Spleen (tissue), 11 donors: ENCODE measurements around the gene ALOX5AP. TPM values are rescaled to one million over a fixed set of nuclear protein-coding genes. Genes with fewer than 3 reads are reported as not detected.

Experiments used
- DNase-seq: peaks from one replicate; pipeline ENCODE4 v3.0.0-alpha.2; 2020
- H3K27ac ChIP-seq, 8 donors: fragments of 200-600 bp; sonication (generic) in 7 of 8; 1 replicate in 4 of 8; 2 replicates in 4 of 8; pipeline versions ENCODE4 v1.5.0 to v1.8.0; 2016 to 2021; ENCODE audit warnings: inconsistent platforms in 4 of 8, mild to moderate bottlenecking in 4 of 8, moderate library complexity in 1 of 8
- H3K27me3 ChIP-seq, 7 donors: fragments of 200-600 bp; sonication (generic) in 6 of 7; replicated peaks in 1 of 7; 1 replicate in 4 of 7; 2 replicates in 3 of 7; pipeline versions ENCODE4 v1.5.0 to v1.8.0; 2016 to 2021; ENCODE audit warnings: inconsistent platforms in 3 of 7, mild to moderate bottlenecking in 1 of 7
- H3K36me3 ChIP-seq, 6 donors: fragments of 200-600 bp; sonication (generic) in 5 of 6; 1 replicate in 4 of 6; 2 replicates in 2 of 6; pipeline versions ENCODE4 v1.5.0 to v1.8.0; 2016 to 2021; ENCODE audit warnings: inconsistent platforms in 2 of 6
- H3K4me1 ChIP-seq, 6 donors: fragments of 200-600 bp; sonication (generic) in 5 of 6; 1 replicate in 3 of 6; 2 replicates in 3 of 6; pipeline versions ENCODE4 v1.5.0 to v1.8.0; 2016 to 2021; ENCODE audit warnings: inconsistent platforms in 3 of 6
- H3K4me3 ChIP-seq, 8 donors: fragments of 200-600 bp; sonication (generic) in 7 of 8; 1 replicate in 4 of 8; 2 replicates in 4 of 8; pipeline versions ENCODE4 v1.5.0 to v1.8.0; 2016 to 2021; ENCODE audit warnings: inconsistent platforms in 4 of 8, mild to moderate bottlenecking in 4 of 8, moderate library complexity in 2 of 8
- H3K9me3 ChIP-seq, 8 donors: fragments of 200-600 bp; sonication (generic) in 7 of 8; 1 replicate in 4 of 8; 2 replicates in 4 of 8; pipeline versions ENCODE4 v1.5.0 to v1.8.0; 2016 to 2021; ENCODE audit warnings: inconsistent platforms in 4 of 8
- POLR2A ChIP-seq, 3 donors: fragments of 450-650 bp; IDR thresholded peaks; one replicate each; pipeline ENCODE4 v1.5.1; 2017; ENCODE audit warnings: antibody characterized with exemption in 3 of 3, mild to moderate bottlenecking in 1 of 3
- POLR2AphosphoS5 ChIP-seq, 3 donors: sonication (generic); formaldehyde crosslinking; IDR thresholded peaks; one replicate each; pipeline ENCODE4 v1.5.1; 2017; ENCODE audit warnings: antibody characterized with exemption in 3 of 3
- WGBS, 5 donors: extraction: QIAGEN DNeasy Blood & Tissue Kit in 3 of 5; methylation state at CpG; one replicate each; pipeline versions ENCODE4 v1.1.5 to v1.1.7; 2013 to 2018; 5-methylcytosine and 5-hydroxymethylcytosine counted together
- intact Hi-C: fragments of 100-400 bp; cut with DNase I; formaldehyde crosslinking; loops from one replicate; pipeline ENCODE4 v1.15.0; 2023; ENCODE audit warnings: low total_unique reads
- polyA plus RNA-seq, 3 donors: library from polyadenylated mRNA; stranded (reverse); fragments of 200-250 nt; gene quantifications; one replicate each; pipeline ENCODE4 v1.2.1, GENCODE V29; 2013
- total RNA-seq, 7 donors: library from RNA; depleted of rRNA in 3 of 7; stranded (reverse); fragments of >200 nt in 3 of 7; fragmentation: NEBNext Ultra II Directional in 4 of 7; extraction: Animal tissue kit (Norgen Biotek cat#: 25700) in 4 of 7; gene quantifications; one replicate each; pipeline versions ENCODE4 v1.1.0 to v1.2.1, GENCODE V29; 2016 to 2021
- TF ChIP-seq, protein P1 (sequence below), 11 experiments: fragments of 200-600 bp in 7 of 11; fragments of 450-650 bp in 4 of 11; sonication (generic) in 4 of 11; IDR thresholded peaks in 8 of 11; conservative IDR thresholded peaks in 3 of 11; 1 replicate in 7 of 11; 2 replicates in 4 of 11; pipeline versions ENCODE4 v1.4.0 to v1.8.0; 2016 to 2021; ENCODE audit warnings: antibody characterized with exemption in 11 of 11, inconsistent platforms in 4 of 11, mild to moderate bottlenecking in 1 of 11
- donor health status: healthy with polysubstance abuse.
- donor health status: DM: no; HTN: no; CAD: no; lungs with moderate emphysema.
- donor health status: DM: no; HTN: no; CAD: no.
- donor health status: Bipolar disorder and iron deficiency.
- donor health status: healthy.
- donor health status: DM: no; HTN: no; CAD: no.
- donor health status: DM: yes; HTN: yes; CAD: no.

The ALOX5AP gene
- total and polyA plus RNA-seq, 10 donors: 36.8 to 268 (median 70.0) TPM

GRCh38 chr13:30766231-30766630, 30.9 kb downstream of the ALOX5AP start:
- Histone ChIP-seq H3K27me3 (no peaks in the 10 kb centered on the region), H3K27ac (no peak overlapping the region), H3K4me3 (no peak overlapping the region), H3K9me3 (no peaks in the 10 kb centered on the region), H3K4me1 (peaks cover 0 to 3% (median 0%) of the 10 kb centered on the region in 6 donors), H3K36me3 (peaks cover 0 to 55% (median 16%) of the 10 kb centered on the region in 6 donors)
- 72 to 93% (median 87%) methylated on average over 2 of the region's 2 CpGs for WGBS, 5 donors
- intact Hi-C loops: no loop called here
- no peak for DNase-seq
- TF ChIP-seq POLR2AphosphoS5 (IDR thresholded peaks at IDR 0.05) (no peak), POLR2A (IDR thresholded peaks at IDR 0.05) (no peak)
- TF ChIP-seq, protein P1, sequence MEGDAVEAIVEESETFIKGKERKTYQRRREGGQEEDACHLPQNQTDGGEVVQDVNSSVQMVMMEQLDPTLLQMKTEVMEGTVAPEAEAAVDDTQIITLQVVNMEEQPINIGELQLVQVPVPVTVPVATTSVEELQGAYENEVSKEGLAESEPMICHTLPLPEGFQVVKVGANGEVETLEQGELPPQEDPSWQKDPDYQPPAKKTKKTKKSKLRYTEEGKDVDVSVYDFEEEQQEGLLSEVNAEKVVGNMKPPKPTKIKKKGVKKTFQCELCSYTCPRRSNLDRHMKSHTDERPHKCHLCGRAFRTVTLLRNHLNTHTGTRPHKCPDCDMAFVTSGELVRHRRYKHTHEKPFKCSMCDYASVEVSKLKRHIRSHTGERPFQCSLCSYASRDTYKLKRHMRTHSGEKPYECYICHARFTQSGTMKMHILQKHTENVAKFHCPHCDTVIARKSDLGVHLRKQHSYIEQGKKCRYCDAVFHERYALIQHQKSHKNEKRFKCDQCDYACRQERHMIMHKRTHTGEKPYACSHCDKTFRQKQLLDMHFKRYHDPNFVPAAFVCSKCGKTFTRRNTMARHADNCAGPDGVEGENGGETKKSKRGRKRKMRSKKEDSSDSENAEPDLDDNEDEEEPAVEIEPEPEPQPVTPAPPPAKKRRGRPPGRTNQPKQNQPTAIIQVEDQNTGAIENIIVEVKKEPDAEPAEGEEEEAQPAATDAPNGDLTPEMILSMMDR (IDR thresholded peaks at IDR 0.05 in 8 of 11, conservative IDR thresholded peaks at IDR 0.05 in 3 of 11): no peak

DNA sequence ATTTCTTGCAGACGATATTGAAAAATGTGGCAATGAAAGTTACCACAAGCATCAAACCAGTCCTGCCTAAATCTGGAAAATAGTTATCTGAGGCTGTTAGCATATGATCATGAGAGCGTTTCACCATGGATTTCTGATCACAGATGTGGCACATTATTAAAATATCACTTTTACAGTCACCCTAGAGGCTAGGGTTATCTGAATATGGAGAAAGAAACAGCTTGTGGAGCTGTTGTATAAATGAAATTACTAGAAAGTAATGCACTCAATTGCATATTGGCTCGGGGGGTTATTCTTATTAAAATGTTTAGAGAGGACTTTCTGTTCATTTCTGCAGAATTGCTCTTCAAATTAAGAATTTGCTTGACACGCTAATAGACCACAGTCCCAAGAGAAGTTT, 35.6 kb downstream of the ALOX5AP start:
- Histone ChIP-seq H3K9me3 (no peaks in the 10 kb centered on the region), H3K27me3 (no peaks in the 10 kb centered on the region), H3K4me1 (peaks cover 0 to 20% (median 5%) of the 10 kb centered on the region in 6 donors), H3K36me3 (peaks cover 0 to 8% (median 0%) of the 10 kb centered on the region in 6 donors), H3K4me3 (no peak overlapping the region), H3K27ac (no peak overlapping the region)
- intact Hi-C loops: no loop called here
- no peak for DNase-seq
- 76 to 92% (median 90%) methylated on average over 4 of the region's 4 CpGs for WGBS, 5 donors
- no peak for TF ChIP-seq POLR2AphosphoS5 (IDR thresholded peaks at IDR 0.05)
- TF ChIP-seq, protein P1 (IDR thresholded peaks at IDR 0.05 in 8 of 11, conservative IDR thresholded peaks at IDR 0.05 in 3 of 11): no peak
- TF ChIP-seq POLR2A (IDR thresholded peaks at IDR 0.05): no peak

DNA sequence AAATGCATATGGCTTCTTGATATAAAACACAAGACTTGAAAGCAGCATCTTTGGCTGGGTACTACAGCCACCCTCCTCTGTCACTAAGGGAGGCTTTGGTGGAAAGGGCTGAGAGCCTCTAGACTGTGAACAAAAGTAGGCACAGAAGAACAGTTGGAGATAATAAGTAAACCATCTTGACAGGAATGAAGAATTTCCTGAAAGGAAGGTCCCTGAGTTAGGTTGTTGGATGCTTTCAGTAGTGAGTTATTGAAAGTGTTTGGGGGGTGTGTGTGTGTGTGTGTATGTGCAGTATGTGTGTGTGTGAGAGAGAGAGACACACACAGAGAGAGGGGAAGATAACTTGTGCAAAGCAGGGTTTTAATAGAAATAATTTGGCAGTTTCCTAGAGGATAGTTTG, 38.2 kb downstream of the ALOX5AP start:
- TF ChIP-seq, protein P1 (IDR thresholded peaks at IDR 0.05 in 8 of 11, conservative IDR thresholded peaks at IDR 0.05 in 3 of 11): no peak
- TF ChIP-seq POLR2AphosphoS5 (IDR thresholded peaks at IDR 0.05) (no peak), POLR2A (IDR thresholded peaks at IDR 0.05) (no peak)

GRCh38 chr13:30774214-30774730, 38.9 kb downstream of the ALOX5AP start:
- Histone ChIP-seq H3K9me3 (no peaks in the 10 kb centered on the region), H3K27me3 (no peaks in the 10 kb centered on the region), H3K4me3 (peak overlapping the region in 1 of 8 donors; percentile 30), H3K36me3 (peaks cover 0 to 6% (median 0%) of the 10 kb centered on the region in 6 donors), H3K4me1 (peaks cover 0 to 26% (median 7%) of the 10 kb centered on the region in 6 donors), H3K27ac (peak overlapping the region in 7 of 8 donors; percentile 20 to 80 (median 66))
- intact Hi-C loops: no loop called here
- DNase-seq: no peak
- TF ChIP-seq POLR2A (IDR thresholded peaks at IDR 0.05) (no peak), POLR2AphosphoS5 (IDR thresholded peaks at IDR 0.05) (no peak)
- TF ChIP-seq, protein P1 (IDR thresholded peaks at IDR 0.05 in 8 of 11, conservative IDR thresholded peaks at IDR 0.05 in 3 of 11): no peak
- WGBS, 5 donors: 79 to 88% (median 85%) methylated on average over 8 of the region's 8 CpGs

More for the DNA sequence above, 38.2 kb downstream of the ALOX5AP start:
- Histone ChIP-seq H3K4me1 (peaks cover 0 to 26% (median 7%) of the 10 kb centered on the region in 6 donors), H3K36me3 (peaks cover 0 to 8% (median 0%) of the 10 kb centered on the region in 6 donors), H3K9me3 (no peaks in the 10 kb centered on the region), H3K4me3 (no peak overlapping the region), H3K27me3 (no peaks in the 10 kb centered on the region), H3K27ac (peak overlapping the region in 5 of 8 donors; percentile 29 to 80 (median 68))
- intact Hi-C loops: no loop called here
- no peak for DNase-seq
